GM10266 (cell line): Measurements from ENCODE around the gene SRSF4.
A peak's percentile ranks its signal among the peaks of the same experiment; 100 is the strongest.

Experiments
- DNase-seq: peaks from one replicate; pipeline ENCODE4 v3.0.0; 2012; ENCODE audit errors: extremely low spot score
- CTCF ChIP-seq: IDR thresholded peaks from 2 replicates; pipeline ENCODE4 v1.5.1; 2012; ENCODE audit warnings: mild to moderate bottlenecking, low read depth; ENCODE audit not compliant: control insufficient read depth, insufficient read depth; ENCODE audit errors: missing control alignments

The SRSF4 gene

GRCh38 chr1:29210278-29211085 lies 28.8 kb upstream of the SRSF4 start:
- DNase-seq, result peak; percentile 63
- no peak for TF ChIP-seq CTCF

GRCh38 chr1:29209173-29209572 lies 27.5 kb upstream of the SRSF4 start:
- DNase-seq, result no peak
- TF ChIP-seq CTCF, result no peak

GRCh38 chr1:29208442-29208841 lies 26.7 kb upstream of the SRSF4 start:
- no peak for DNase-seq
- TF ChIP-seq CTCF, result no peak

- TF ChIP-seq CTCF, result peak; percentile 95
These were observed 21.1 kb upstream of the SRSF4 start for GRCh38 chr1:29202584-29203340.

GRCh38 chr1:29202053-29202452 lies 20.4 kb upstream of the SRSF4 start:
- TF ChIP-seq CTCF, result no peak
- no peak for DNase-seq

More at GRCh38 chr1:29202584-29203340, 21.1 kb upstream of the SRSF4 start:
- peak; percentile 83 for DNase-seq

- TF ChIP-seq CTCF, result no peak
- no peak for DNase-seq
These were observed 19.9 kb upstream of the SRSF4 start for GRCh38 chr1:29201595-29202051.
